NCI-H2171 (cell line): ENCODE data around the gene TMEM63A.
"Not testable (repeated sequence)": the region's sequence is repeated elsewhere in the genome, so short reads cannot be mapped to it uniquely, and the experiment has no call there.

ENCODE experiments used
- DNase-seq: peaks from one replicate; lab custom pipeline; 2025; lab: John Stamatoyannopoulos, UW

Gene TMEM63A

DNA sequence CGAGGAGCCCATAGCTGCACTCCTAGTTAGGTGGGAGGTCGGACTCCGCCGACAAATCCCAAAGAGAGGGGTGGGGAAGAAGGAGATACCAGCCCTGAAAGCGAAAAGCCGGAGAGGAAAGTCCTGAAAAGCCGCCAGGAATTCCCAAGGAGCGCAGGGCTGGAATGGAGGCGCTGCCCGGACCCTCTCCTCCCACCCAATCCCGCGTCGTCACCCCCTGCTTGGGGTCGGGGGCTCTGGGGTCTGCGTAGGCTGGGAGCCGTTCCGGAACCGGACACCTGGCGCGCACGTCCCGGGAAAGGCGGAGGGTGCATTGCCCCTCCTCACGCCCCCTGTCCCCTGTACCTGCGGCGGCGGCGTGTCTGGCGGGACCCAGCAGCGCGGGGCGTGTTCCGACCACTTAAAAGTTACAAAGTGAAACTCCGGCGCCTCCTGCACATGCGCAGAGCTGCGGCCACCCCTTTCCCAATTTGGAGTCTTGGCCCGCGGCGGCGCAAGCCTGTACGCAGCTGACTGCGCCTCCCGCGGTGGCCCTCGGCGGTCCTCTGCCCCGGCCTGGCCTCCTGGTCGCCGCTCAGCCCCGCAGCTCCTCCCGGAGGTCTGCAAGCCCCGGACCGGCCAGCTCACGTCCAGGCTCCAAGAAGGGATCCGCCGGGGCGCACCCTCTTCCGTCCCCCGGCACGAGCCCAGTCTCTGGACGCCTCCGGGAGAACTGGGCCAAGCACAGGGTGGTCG, at the start of gene TMEM63A:
TMEM63A (minus strand) TSS at position 422 of the 735 bp plus-strand sequence. CDS start 4,800 bp downstream, outside the sequence.
- no peak for DNase-seq

DNA sequence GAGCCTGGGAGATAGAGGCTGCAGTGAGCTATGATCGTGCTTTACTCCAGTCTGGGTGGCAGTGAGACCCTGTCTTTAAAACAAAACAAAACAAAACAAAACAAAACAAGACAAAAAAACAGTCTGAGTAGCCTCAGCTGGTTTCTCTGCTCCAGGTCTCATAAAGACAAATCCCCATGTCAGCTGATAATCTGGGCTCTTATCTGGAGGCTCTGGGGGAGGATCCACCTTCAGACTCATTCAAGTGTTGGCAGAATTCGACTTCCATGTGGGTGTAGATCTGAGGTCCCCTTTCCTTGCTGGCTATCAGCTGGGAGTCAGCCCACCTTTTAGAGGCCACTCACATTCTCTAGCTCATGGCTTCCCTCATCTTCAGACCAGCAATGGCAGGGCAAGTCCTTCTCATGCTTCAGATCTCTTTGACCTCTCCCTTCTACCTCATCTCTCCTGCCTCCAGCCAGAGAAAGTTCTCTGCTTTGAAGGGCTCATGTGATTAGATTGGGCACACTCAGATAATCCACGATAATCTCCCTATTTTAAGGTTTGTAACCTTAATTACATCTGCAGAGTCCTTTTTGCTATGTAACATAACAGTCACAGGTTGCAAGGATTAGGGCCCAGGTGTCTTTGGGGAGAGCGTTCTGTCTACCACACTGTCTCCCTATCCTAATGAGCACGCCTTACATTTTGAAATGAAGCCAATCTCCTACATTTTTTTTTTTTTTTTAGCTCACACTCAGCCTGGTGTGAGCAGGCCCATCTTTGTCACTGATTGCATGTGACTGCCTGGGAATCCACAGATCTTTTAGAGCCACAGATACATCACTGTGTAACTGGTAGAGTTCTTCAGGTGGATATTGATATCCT, 49.3 kb upstream of the TMEM63A start:
- peak; percentile 62 for DNase-seq

DNA sequence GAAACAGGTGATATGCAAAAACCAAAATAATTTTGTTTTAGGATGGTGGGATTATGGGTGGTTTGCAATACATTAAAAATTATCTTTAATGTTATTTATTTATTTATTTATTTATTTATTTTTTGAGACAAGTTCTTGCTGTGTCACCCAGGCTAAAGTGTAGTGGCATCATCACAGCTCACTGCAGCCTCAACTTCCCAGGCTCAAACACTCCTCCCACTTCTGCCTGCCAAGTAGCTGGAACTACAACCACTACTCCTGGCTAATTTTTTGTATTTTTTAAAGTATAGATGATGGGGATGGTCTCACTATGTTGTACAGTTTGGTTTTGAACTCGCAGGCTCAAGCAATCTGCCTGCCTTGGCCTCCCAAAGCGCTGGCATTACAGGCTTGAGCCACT, 48.4 kb upstream of the TMEM63A start:
- no peak for DNase-seq

DNA sequence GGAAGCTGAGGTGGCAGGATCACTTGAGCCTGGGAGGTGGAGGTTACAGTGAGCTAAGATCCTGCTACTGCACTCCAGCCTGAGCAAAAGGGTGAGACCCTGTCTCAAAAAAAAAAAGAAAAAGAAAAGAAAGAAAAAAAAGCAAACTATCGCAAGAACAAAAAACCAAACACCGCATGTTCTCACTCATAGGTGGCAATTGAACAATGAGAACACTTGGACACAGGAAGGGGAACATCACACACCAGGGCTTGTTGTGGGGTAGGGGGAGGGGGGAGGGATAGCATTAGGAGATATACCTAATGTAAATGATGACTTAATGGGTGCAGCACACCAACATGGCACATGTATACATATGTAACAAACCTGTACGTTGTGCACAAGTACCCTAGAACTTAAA, 47.3 kb upstream of the TMEM63A start:
- not testable (repeated sequence) for DNase-seq

DNA sequence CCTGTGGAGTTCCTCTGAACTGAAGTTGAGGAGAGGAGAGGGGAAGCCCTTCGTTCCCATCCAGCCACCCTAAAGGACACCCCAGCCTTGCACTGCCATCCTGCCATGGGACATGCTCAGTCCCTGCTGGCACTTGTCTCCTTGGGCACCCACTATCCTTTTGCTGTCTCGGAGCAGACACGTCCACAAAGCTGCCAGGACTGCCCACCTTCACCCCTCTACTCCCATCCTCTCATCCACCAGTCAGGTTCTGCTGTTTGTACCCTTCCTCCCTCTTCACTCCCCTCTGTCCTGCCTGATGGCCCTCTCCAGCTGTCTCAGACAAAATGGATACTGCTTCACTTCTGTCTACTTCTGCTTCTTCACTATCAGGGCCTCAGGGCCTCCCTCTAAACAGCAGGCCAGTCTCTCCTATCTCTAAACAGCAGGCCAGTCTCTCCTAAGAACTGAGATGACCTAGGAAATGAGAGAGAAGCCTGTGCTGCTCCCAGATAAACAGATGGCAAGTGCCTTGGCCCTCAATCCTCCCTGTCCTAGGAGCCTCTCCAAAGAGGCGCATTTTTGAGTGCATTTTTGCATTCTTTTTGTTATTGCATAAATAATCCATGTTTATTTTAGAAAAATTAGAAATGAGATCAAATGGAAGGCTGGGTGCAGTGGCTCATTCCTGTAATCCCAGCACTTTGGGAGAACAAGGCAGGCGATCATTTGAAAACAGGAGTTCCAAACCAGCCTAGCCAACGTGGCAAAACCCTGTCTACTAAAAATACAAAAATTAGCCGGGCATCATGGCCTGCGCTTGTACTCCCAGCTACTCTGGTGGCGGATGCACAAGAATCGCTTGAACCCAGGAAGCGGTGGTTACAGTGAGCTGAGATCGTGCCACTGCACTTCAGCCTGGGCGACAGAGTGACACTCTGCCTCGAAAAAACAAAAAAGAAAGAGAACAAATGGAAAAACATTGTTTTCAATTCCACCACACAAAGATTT, 46.3 kb upstream of the TMEM63A start:
- DNase-seq, result no peak

DNA sequence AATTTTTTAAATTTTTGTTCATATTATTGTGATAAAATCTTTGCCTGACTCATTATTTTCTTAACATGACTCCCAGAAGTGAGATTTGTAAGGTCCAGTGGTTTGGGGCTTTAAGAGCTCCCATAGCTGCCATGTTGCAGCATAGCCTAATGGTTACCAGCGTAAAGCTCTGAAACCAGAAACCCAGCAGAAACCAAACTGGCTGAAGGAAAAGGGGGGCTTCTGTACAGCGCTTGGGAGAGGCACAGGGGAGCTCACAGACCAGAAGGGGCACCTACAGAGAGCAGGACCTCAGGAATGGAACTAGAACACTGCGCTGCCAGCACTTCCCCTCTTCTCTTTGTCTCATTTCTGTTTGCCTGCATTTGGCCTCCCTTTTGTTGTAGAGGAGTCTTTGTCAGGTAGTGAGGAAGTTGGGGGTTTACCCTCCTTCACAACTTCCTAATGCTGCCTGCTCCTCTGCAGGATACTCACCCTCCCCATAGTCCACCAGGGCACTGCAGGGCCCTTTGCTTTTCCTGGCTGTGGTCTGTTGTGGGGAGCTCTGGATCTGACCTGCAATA, 44.5 kb upstream of the TMEM63A start:
- DNase-seq, result no peak

DNA sequence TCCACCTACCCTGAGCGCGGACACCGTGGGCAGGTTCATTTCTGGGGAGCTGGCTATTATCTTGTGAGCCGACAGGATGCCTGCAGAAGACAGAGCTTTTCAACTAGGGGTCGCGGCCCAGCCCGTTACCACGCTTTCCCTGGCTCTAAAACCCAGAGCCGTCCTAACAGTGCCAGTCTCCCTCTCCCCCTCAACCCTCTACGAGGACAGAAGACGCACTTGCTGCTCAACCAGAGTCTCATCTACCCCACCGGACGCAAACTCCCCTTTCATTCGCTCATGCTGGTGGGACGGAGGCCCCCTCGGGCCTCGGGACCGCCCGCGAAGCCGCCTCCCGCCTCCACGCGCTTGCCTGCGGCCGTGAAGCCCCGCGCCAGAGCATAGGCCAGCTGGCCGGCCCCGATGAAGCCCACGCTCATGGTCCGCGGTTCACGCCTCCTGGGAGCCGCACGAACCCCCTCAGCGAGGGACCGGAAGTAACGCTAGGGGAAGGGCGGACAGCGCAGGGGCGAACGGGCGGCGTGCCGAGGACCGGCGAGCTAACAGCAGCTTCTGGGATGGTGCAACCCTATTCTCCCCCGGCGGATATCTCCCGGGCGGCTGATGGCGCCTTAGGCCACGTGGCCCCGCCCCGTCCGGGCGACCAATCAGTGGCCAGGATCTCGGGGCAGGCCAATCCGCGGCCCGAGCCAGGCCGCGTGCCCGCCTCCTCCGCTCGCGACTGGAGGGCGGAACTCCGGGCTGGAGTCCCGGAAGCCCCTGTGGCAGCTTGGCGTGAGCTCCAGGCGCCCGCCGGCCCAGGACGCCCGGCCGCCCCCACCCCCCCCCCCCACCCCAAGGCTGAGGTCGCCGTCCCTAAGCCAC, 41.7 kb upstream of the TMEM63A start, which contains the start of gene PYCR2:
PYCR2 (minus strand) TSS at position 559 of the 864 bp plus-strand sequence; CDS start at position 419, 140 bp downstream.
- peak; percentile 93 for DNase-seq

DNA sequence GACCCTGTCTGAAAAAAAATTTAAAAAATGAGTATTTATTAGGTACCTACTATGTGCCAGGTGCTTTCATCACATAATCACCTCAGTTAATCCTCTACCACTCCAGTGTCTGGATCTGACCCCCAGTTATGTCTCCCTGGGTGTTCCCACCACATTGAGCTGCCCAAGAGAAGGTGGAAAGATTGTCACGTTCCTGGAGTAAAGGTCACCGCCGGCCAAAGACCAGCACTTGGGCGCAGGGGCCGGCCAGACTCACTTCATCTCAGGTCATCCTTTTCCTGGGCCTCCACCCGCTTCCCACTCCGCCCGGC, 41.2 kb upstream of the TMEM63A start:
- DNase-seq, result no peak

DNA sequence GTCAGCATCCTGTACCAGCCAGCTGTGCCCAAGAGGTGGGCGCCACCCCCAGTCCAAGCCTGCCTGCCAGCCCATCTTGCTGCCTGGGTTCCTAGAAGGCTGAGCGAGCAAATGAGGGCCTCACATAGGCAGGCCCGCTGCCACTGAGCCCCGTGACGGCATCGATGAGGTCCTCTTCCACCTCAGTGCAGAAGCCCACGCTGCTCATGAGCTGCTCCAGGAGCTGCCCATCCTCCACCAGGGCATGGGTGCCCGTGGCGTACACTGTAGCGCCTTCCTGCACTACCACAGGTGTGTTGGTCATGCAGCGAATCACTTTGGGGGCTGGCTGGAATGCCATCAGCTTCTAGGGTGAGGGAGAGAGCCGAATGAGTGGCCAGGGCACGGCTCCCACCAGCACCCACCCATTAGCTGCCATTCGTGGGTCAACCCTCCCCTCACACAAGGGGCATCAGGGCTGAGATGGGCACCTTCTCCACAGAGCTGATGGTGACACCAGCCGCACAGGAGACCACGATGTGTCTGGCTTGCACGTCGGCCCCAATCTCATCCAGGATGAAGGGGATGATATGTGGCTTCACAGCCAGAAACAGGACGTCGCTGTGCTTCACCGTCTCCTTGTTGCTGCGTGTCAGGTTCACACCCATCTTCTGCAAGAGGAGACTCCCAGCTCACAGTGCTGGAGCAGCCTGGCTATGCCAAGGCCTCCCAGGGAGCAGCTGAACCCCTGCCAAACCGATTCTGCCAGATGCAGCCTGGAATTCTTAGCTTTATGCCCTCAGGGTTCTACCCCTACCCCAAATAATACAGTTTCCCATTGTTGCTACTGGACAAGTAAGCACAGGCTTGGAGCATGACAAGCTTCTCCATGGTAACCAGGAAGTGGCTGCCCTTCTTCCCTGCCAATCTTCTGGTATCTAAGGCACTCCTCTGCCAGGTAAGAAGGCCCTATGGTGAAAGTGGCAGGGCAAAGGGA, 39.8 kb upstream of the TMEM63A start:
- no peak for DNase-seq

DNA sequence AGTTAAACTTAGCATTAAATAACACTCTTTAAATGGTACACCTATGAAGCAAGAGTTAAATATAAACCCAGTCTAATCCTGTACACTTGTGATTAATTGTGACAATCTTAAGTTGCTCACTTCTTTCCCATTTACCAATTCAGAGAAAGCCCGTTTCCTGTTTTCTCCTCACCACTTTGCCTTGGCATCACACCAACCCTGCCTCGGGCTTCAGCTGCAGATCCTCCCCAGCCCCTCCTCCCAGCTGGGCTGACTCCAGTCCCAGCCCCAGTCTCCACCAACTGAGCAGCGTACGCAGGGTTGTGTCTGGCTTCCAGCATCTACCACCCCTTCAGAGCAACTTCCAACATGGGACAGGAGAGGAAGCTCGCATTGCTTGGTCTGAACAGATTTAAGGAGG, 37.7 kb upstream of the TMEM63A start:
- DNase-seq, result no peak

DNA sequence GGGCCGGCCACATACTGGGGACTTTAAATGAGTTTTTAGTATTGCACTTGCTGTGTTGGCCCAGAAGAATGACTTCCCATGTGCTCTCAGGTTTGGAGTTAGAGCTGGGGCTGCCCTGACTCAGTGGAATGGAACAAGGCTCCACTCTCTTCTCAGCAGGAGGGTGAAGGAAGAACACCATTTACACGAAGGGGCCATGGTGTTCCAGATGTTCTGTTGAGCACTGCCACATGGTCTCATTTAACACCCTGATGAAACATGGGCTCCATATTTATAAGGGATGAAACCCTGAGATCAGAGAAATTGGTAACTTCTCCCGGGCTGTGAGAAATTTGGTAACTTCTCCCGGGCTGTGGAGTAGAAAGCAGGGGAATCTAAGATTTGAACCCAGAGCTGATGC, 36.1 kb upstream of the TMEM63A start:
- DNase-seq, result no peak

DNA sequence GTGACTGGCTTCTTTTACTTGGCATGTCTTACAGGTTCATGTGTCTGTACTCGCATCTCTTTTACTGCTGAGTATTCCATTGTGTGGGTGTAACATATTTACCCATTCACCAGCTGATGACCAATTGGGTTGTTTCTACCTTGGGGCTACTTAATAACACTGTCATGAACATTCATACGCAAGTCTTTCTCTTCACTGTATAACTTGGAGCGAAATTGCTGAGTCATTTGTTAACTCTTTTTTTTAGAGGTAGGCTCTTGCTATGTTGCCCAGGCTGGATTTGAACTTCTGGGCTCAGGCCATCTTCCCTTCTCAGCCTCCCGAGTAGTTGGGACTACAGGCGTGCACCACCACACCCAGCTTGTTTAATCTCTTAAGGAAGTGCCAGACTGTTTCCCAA, 35.4 kb upstream of the TMEM63A start:
- no peak for DNase-seq

DNA sequence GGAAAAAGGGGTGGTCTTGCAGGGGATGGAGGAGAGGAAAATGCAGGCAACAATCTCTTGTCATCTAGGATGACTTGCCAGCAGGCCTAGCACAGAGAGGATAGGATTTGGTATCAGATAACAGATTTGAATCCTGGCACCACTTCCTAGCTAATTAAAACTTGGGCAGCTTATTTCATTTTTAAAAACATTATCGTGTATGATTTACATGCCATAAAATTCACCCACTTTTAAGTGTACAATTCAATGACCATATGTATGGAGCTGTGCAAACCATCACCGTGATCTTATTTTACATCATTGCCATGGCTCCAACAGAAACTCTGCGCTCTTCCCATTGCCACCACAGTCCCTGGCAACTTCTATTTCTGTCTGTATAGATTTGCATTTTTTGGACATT, 34.9 kb upstream of the TMEM63A start:
- no peak for DNase-seq

DNA sequence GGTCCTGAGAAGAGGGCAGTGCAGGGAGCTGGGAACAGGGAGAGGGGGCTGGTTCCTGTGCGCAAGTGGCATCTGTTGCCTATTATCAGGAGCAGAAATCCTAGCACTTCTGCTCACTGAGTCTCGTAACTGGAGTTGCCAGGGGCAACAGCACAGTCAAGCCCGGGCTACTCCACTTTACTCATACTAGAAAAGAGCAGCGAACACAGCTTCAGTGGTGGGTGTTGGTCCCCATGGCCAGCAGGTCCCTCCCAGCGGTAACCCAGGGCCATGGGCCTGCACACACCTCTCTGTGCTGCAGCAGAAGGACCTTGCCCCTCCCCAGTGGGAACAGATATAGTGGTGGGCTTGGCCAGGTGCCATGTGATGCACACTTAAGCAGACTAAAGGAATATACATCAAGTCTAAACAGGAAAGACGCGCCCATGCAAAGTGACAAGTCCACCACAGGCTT, 33.4 kb upstream of the TMEM63A start:
- peak; percentile 80 for DNase-seq

DNA sequence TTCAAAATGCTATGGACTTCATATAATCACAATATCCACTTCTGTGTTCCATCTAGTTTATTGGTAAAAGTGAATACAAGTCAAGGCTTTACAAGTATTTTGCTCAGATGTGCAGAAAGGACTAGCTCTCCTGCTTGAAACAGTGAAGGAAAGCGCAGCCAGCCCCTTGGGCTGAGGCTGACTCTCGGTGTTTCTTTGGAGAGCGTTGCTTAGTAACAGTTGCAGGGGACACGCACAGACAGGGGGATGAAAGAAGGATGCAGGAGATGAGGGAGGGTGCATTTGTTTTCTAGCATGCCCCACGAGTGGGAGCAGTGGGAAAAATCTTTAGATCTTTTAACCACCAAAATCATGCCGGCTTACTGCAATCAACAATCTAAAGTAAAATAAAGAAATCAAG, 32.8 kb upstream of the TMEM63A start:
- DNase-seq, result peak; percentile 19

DNA sequence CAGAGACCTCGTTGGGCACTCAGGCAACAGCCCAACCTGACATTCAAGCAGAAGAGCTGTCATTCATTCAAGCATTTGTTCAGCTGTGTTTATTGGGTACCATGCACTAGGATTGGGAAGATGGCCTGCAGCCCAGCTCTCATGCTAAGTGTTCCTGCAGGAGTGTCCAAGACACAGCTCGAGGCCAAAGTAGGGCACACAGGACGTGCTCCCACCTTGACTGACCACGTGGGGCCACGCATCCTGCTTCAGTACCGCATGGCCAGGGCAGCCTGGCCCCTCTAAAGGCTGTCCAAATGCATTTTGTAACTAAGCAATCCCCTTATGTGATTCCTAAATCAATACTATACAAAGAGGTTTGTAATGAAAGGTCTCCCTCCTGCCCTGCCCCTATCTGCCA, 32.2 kb upstream of the TMEM63A start:
- DNase-seq, result no peak

DNA sequence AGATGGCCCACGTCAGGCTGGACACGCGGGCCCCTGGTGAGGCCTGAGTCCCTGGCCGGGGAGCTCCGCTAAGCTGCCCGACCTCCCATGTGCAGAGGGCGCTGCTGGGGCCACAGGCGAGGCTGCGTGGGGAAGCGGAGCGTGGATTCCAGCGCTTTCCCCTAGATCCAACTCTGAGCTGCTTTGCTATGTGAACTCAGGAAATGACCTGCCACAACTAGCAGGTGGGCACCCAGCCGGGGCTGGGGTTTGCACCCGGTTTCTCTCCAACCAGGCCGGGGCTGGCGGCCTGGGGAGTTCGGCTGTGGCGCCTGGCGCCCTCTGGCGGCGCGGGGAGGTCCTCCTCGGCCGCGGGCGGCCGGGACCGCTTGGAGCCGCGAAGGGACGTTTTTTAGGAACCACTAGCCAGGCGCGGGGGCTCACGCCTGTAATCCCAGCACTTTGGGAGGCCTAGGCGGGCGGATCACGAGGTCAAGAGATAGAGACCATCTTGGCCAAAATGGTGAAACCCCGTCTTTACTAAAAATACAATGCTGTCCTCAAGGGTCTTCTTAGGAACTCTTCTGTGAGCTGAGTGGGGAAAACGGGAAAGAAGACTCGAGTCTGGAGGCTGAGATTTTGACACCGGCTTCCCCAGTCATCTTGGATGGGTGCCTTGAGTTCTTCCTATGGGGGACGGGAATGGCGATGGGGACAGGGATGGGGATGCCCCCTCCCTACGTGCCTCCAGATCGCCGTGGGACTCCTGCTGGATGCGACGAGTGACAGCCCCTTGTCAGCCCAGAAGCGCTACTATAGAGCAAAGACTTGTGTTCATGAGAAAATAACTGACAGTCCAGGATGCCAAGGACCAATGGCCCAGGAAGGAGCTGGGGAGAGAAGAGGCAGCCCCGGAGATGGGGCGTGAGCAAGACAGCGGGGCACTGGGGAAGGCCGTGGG, 29.3 kb upstream of the TMEM63A start:
- DNase-seq, result no peak

DNA sequence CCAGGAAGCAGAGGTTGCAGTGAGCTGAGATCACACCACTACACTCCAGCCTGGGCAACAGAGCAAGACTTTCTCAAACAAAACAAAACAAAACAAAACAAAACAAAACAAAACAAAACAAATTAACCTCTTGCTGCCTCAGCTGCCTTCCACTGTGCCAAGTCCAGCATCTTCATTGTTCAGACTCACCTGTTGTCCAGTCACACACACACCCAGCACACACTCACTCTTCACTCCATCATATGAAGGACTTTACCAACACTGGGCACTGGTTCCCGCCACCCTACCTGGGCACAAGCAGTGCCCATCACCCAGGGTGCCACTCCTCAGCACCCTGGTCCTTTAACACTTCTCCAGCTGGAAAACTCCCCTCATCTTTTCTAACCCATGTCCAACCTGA, 27.3 kb upstream of the TMEM63A start:
- no peak for DNase-seq
